Parathyroid adenoma (tissue), 2 donors: ENCODE results near the gene KCNG3.
A peak's percentile ranks its signal among the peaks of the same experiment; 100 is the strongest.

Source experiments
- H2AFZ ChIP-seq: fragments of 300-600 bp; sonication (generic); one replicate; pipeline ENCODE4 v1.7.0; 2017; ENCODE audit warnings: antibody characterized with exemption, mild to moderate bottlenecking
- H3K27ac ChIP-seq: fragments of 300-600 bp; sonication (generic); one replicate; pipeline ENCODE4 v1.7.0; 2017
- H3K27me3 ChIP-seq: fragments of 300-600 bp; sonication (generic); one replicate; pipeline ENCODE4 v1.7.0; 2017; ENCODE audit warnings: low read length; ENCODE audit not compliant: control insufficient read depth, insufficient read depth
- H3K36me3 ChIP-seq: fragments of 300-600 bp; sonication (generic); one replicate; pipeline ENCODE4 v1.7.0; 2017; ENCODE audit warnings: low read length; ENCODE audit not compliant: control insufficient read depth, insufficient read depth
- H3K4me1 ChIP-seq: fragments of 300-600 bp; sonication (generic); one replicate; pipeline ENCODE4 v1.7.0; 2017; ENCODE audit warnings: control low read depth
- H3K4me2 ChIP-seq: fragments of 300-600 bp; sonication (generic); one replicate; pipeline ENCODE4 v1.7.0; 2017; ENCODE audit warnings: low read length
- H3K4me3 ChIP-seq: fragments of 300-600 bp; sonication (generic); one replicate; pipeline ENCODE4 v1.7.0; 2017; ENCODE audit warnings: low read depth, low read length
- H3K79me2 ChIP-seq: fragments of 300-600 bp; sonication (generic); one replicate; pipeline ENCODE4 v1.7.0; 2017; ENCODE audit warnings: control low read depth
- H3K9ac ChIP-seq: fragments of 300-600 bp; sonication (generic); one replicate; pipeline ENCODE4 v1.7.0; 2017; ENCODE audit warnings: mild to moderate bottlenecking
- H3K9me3 ChIP-seq: fragments of 300-600 bp; sonication (generic); one replicate; pipeline ENCODE4 v1.7.0; 2017; ENCODE audit warnings: low read length; ENCODE audit not compliant: control insufficient read depth
- TF ChIP-seq, protein P1 (sequence below): fragments of 300-600 bp; sonication (generic); IDR thresholded peaks from one replicate; pipeline ENCODE4 v1.7.0; 2017; ENCODE audit warnings: antibody characterized with exemption, mild to moderate bottlenecking
- donor health status: primary hyperparathyroidism.

KCNG3 gene

GRCh38 chr2:42522035-42522434, 28.3 kb upstream of the KCNG3 start:
- Histone ChIP-seq H2AFZ (no peak overlapping the region), H3K27ac (no peak overlapping the region), H3K79me2 (no peaks in the 10 kb centered on the region), H3K4me1 (no peaks in the 10 kb centered on the region), H3K36me3 (no peaks in the 10 kb centered on the region), H3K4me2 (no peak overlapping the region), H3K9ac (no peak overlapping the region), H3K4me3 (no peak overlapping the region), H3K27me3 (no peaks in the 10 kb centered on the region), H3K9me3 (no peaks in the 10 kb centered on the region)
- TF ChIP-seq, protein P1, sequence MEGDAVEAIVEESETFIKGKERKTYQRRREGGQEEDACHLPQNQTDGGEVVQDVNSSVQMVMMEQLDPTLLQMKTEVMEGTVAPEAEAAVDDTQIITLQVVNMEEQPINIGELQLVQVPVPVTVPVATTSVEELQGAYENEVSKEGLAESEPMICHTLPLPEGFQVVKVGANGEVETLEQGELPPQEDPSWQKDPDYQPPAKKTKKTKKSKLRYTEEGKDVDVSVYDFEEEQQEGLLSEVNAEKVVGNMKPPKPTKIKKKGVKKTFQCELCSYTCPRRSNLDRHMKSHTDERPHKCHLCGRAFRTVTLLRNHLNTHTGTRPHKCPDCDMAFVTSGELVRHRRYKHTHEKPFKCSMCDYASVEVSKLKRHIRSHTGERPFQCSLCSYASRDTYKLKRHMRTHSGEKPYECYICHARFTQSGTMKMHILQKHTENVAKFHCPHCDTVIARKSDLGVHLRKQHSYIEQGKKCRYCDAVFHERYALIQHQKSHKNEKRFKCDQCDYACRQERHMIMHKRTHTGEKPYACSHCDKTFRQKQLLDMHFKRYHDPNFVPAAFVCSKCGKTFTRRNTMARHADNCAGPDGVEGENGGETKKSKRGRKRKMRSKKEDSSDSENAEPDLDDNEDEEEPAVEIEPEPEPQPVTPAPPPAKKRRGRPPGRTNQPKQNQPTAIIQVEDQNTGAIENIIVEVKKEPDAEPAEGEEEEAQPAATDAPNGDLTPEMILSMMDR, result no peak

DNA sequence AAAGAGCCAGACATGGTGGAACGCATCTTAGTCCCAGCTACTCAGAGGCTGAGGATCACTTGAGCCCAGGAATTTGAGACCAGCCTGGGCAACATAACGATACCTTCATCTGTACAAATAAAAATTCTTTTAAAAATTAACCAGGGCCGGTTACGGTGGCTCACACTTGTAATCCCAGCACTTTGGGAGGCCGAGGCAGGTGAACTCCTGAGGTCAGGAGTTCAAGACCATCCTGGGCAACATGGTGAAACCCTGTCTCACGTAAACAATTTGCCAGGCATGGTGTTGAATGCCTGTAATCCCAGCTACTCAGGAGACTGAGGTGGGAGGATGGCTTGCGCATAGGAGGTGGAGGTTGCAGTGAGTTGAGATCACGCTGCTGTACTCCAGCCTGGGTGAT, 25.8 kb upstream of the KCNG3 start:
- no peak overlapping the region for H3K4me2 ChIP-seq
- no peak overlapping the region for H3K27ac ChIP-seq
- H3K4me3 ChIP-seq, result no peak overlapping the region
- no peaks in the 10 kb centered on the region for H3K27me3 ChIP-seq
- H3K4me1 ChIP-seq, result no peaks in the 10 kb centered on the region
- no peaks in the 10 kb centered on the region for H3K79me2 ChIP-seq
- no peak overlapping the region for H3K9ac ChIP-seq
- no peaks in the 10 kb centered on the region for H3K36me3 ChIP-seq
- TF ChIP-seq, protein P1, result no peak
- H2AFZ ChIP-seq, result no peak overlapping the region
- no peaks in the 10 kb centered on the region for H3K9me3 ChIP-seq

- H3K79me2 ChIP-seq, result no peaks in the 10 kb centered on the region
- H3K27ac ChIP-seq, result no peak overlapping the region
- H3K36me3 ChIP-seq, result no peaks in the 10 kb centered on the region
- no peaks in the 10 kb centered on the region for H3K27me3 ChIP-seq
- H3K4me2 ChIP-seq, result no peak overlapping the region
- H3K9ac ChIP-seq, result no peak overlapping the region
- H3K9me3 ChIP-seq, result no peaks in the 10 kb centered on the region
- TF ChIP-seq, protein P1, result no peak
- H3K4me3 ChIP-seq, result no peak overlapping the region
- H2AFZ ChIP-seq, result no peak overlapping the region
- no peaks in the 10 kb centered on the region for H3K4me1 ChIP-seq
Measured at GRCh38 chr2:42516418-42516901, 22.7 kb upstream of the KCNG3 start.

GRCh38 chr2:42513252-42513918, 19.6 kb upstream of the KCNG3 start:
- H3K4me3 ChIP-seq, result no peak overlapping the region
- no peak overlapping the region for H3K9ac ChIP-seq
- TF ChIP-seq, protein P1, result peak; percentile 83

More at GRCh38 chr2:42513252-42513918, 19.6 kb upstream of the KCNG3 start:
- H3K27me3 ChIP-seq, result no peaks in the 10 kb centered on the region
- H3K9me3 ChIP-seq, result no peaks in the 10 kb centered on the region
- H3K36me3 ChIP-seq, result no peaks in the 10 kb centered on the region
- no peak overlapping the region for H3K27ac ChIP-seq
- H2AFZ ChIP-seq, result peak overlapping the region; percentile 80
- no peak overlapping the region for H3K4me2 ChIP-seq
- no peaks in the 10 kb centered on the region for H3K4me1 ChIP-seq
- no peaks in the 10 kb centered on the region for H3K79me2 ChIP-seq
